Activated CD4-positive, alpha-beta T cell treated with anti-CD3 and anti-CD28 coated beads, Interleukin-2, amount 10 ng/mL, durations not matched to agents 7 days and 5 days (primary cell): ENCODE data around the gene PGGHG. TPM values are rescaled to one million over a fixed set of nuclear protein-coding genes. Genes with fewer than 3 reads are reported as not detected.
"Not testable (repeated sequence)": the region's sequence is repeated elsewhere in the genome, so short reads cannot be mapped to it uniquely, and the experiment has no call there.

ENCODE experiments used
- CTCF ChIA-PET: fragments of 350-600 bp; sonication (Branson Sonifier 250); formaldehyde crosslinking; loops from one replicate; lab custom pipeline; 2021; ENCODE audit warnings: antibody characterized with exemption; lab: Charles Lee
- POLR2A ChIA-PET: fragments of 350-600 bp; sonication (Branson Sonifier 250); formaldehyde crosslinking; loops from one replicate; lab custom pipeline; 2021; ENCODE audit warnings: antibody characterized with exemption; lab: Charles Lee
- DNase-seq: peaks from one replicate; pipeline ENCODE4 v3.0.0-alpha.2; 2020
- H3K27ac Mint-ChIP-seq: one replicate; pipeline ENCODE4 v1.8.0; 2021; ENCODE audit warnings: mild to moderate bottlenecking, moderate library complexity, mixed read lengths
- H3K27me3 Mint-ChIP-seq: one replicate; pipeline ENCODE4 v1.8.0; 2021; ENCODE audit warnings: mixed read lengths
- H3K36me3 Mint-ChIP-seq: one replicate; pipeline ENCODE4 v1.8.0; 2021; ENCODE audit warnings: low read depth, mixed read lengths
- H3K4me1 Mint-ChIP-seq: one replicate; pipeline ENCODE4 v1.8.0; 2021; ENCODE audit warnings: mixed read lengths
- H3K4me3 Mint-ChIP-seq: one replicate; pipeline ENCODE4 v1.8.0; 2021; ENCODE audit warnings: mild to moderate bottlenecking, moderate library complexity, mixed read lengths
- H3K9me3 Mint-ChIP-seq: one replicate; pipeline ENCODE4 v1.8.0; 2021; ENCODE audit warnings: mixed read lengths
- total RNA-seq, 2 experiments: library from RNA; stranded (reverse); gene quantifications; one replicate each; pipeline ENCODE4 v1.2.3, GENCODE V29; 2021

PGGHG gene
- total RNA-seq, 2 experiments from 2014 or later: 325 to 377 TPM

DNA sequence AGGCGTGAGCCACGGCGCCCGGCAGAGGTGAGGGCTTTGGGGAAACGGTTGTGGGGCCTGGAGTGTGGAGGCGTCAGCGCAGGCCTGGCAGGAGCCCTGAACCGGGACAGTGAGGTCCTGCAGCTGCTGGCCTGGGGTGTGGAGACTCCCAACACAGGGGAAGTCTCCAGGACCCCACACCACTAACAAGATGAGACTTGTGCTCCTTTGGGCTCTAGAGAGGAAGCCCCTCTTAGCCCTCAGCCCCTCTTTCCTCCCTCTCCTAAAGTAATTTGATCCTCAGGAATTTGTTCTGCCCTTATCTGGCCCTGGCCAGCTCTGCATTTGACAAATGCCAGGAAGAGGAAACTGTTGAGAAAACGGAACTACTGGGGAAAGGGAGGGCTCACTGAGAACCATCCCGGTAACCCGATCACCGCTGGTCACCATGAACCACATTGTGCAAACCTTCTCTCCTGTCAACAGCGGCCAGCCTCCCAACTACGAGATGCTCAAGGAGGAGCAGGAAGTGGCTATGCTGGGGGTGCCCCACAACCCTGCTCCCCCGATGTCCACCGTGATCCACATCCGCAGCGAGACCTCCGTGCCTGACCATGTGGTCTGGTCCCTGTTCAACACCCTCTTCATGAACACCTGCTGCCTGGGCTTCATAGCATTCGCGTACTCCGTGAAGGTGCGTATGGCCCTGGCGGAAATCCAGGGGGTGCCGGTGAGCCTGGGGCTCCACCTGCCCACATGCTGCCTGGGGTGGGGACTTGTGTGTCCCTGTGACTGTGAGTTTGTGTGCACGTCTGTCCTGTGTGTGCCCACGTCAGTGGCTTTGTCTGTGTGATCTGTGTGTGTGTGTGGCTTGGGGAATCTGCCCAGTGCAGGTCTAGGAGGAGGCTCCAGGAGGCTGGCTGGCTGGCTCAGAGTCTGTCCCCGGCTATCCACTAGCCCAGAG lies 19.1 kb downstream of the PGGHG start, which contains the start of gene IFITM2:
IFITM2 (plus strand) TSS at position 51 of the 943 bp plus-strand sequence; CDS start at position 428, 377 bp downstream.
- peaks cover 46% of the 10 kb centered on the region for H3K4me1 Mint-ChIP-seq
- peak within 1 kb of the TSS; percentile 90 for H3K4me3 Mint-ChIP-seq
- H3K36me3 Mint-ChIP-seq: peaks cover 21% of the 10 kb centered on the region
- DNase-seq: peak; percentile 76
- H3K27me3 Mint-ChIP-seq, POLR2A ChIA-PET, H3K9me3 Mint-ChIP-seq: not testable (repeated sequence)
- CTCF ChIA-PET: interaction anchor here (1.3 kb wide), 1 partner anchor 9 kb away, joined by 6 read pairs; no protein-coding TSS in a partner anchor
- peak within 1 kb of the TSS; percentile 98 for H3K27ac Mint-ChIP-seq

DNA sequence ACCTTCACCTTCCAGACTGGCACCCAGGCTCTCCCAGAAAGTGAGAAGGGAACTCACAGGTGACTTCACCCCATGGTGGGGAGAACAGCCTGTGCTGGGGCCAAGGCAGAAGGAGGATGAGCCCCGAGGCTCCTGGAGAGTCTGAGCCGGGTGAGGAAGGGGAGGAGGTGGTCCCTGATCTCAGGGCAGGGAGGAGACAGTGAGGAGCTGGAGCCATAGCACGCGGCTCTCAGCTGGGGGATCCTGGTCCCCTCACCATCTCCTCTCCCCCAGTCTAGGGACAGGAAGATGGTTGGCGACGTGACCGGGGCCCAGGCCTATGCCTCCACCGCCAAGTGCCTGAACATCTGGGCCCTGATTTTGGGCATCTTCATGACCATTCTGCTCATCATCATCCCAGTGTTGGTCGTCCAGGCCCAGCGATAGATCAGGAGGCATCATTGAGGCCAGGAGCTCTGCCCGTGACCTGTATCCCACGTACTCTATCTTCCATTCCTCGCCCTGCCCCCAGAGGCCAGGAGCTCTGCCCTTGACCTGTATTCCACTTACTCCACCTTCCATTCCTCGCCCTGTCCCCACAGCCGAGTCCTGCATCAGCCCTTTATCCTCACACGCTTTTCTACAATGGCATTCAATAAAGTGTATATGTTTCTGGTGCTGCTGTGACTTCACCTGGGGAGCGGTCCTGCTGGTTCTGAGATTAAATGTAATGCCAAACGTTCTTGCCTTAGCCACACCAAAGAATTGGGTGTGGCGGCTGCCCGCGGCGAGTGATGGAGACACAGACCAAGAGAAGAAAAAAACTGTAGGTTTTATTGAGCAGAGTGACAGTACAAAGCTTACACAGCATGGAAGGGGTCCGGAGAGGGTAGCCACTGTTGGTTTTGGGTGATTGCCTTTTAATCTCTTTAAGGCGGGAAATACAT lies 20.1 kb downstream of the PGGHG start:
- DNase-seq: peak; percentile 66
- Mint-ChIP-seq H3K4me3 (peak overlapping the region; percentile 90), H3K36me3 (peaks cover 23% of the 10 kb centered on the region), H3K4me1 (peaks cover 46% of the 10 kb centered on the region), H3K27ac (peak overlapping the region; percentile 98)
- H3K27me3 Mint-ChIP-seq, H3K9me3 Mint-ChIP-seq: not testable (repeated sequence)
- ChIA-PET POLR2A (interaction anchor here (1.0 kb wide), 2 partner anchors 8 to 46 kb away, joined by 5 read pairs; no protein-coding TSS in a partner anchor), CTCF (interaction anchor here (0.9 to 1.5 kb wide), 5 partner anchors 8 to 210 kb away, joined by 3 to 6 read pairs (median 3); partner anchors contain the start of gene PGGHG)

- peak overlapping the region; percentile 98 for H3K27ac Mint-ChIP-seq
- peaks cover 34% of the 10 kb centered on the region for H3K36me3 Mint-ChIP-seq
- H3K9me3 Mint-ChIP-seq, DNase-seq, H3K27me3 Mint-ChIP-seq: not testable (repeated sequence)
- H3K4me3 Mint-ChIP-seq: peak overlapping the region; percentile 90
- peaks cover 39% of the 10 kb centered on the region for H3K4me1 Mint-ChIP-seq
- ChIA-PET POLR2A (interaction anchor here (0.7 to 1.0 kb wide), 2 partner anchors 30 to 45 kb away, joined by 3 to 5 read pairs; no protein-coding TSS in a partner anchor), CTCF (interaction anchor here (1.1 to 1.5 kb wide), 2 partner anchors 19 to 209 kb away, joined by 3 to 5 read pairs; no protein-coding TSS in a partner anchor)
Measured at GRCh38 chr11:309979-310572, 21.1 kb downstream of the PGGHG start.

GRCh38 chr11:311013-311748 lies 22.3 kb downstream of the PGGHG start:
- not testable (repeated sequence) for H3K9me3 Mint-ChIP-seq, H3K27me3 Mint-ChIP-seq
- Mint-ChIP-seq H3K4me3 (peak overlapping the region; percentile 92), H3K27ac (peak overlapping the region; percentile 99), H3K36me3 (peaks cover 40% of the 10 kb centered on the region), H3K4me1 (peaks cover 30% of the 10 kb centered on the region)
- CTCF ChIA-PET: interaction anchor here (1.1 to 2.1 kb wide), 4 partner anchors 14 to 61 kb away, joined by 3 to 8 read pairs (median 4); no protein-coding TSS in a partner anchor
- DNase-seq: peak; percentile 34
- POLR2A ChIA-PET: interaction anchor here (1.3 kb wide), 1 partner anchor 16 kb away, joined by 9 read pairs; no protein-coding TSS in a partner anchor

DNA sequence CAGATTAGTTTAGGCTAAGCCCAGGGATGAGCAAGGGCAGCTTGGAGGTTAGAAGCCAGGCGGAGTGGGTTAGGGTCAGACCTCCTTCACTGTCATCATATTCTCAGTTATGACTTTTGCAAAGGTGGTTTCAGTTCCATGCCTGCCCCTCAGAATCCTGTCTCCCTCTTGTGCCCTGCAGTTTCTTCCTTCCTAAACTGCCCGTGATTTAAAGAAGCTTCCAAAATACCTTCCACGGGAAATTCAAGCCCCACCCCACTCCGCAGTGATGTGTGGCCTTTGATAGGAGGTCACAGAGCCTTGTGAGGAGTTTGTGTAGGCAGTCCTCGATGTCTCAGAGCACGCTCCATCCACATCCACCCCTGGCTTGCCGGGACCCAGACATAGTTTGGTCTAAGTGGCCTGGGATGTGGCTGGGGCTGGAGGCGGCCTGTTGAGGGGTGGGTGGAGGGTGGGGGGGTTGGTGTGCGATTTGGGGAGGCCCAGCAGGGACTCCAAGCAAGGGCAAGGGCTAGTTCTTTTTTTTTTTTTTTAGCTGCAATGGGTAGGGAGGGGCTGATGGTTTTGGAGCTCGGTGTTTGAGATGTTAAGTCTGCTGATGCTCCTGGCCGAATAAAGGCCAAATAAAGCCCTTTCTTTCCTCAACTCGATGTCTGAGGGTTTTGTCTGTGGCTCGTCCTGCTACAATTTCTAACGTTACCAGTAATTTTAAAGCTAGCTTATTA lies 23.3 kb downstream of the PGGHG start:
- Mint-ChIP-seq H3K9me3 (no peaks in the 10 kb centered on the region), H3K4me1 (peaks cover 24% of the 10 kb centered on the region), H3K36me3 (peaks cover 50% of the 10 kb centered on the region), H3K27me3 (no peaks in the 10 kb centered on the region), H3K27ac (peak overlapping the region; percentile 99), H3K4me3 (peak overlapping the region; percentile 92)
- ChIA-PET CTCF (interaction anchor here (0.7 to 2.1 kb wide), 7 partner anchors 13 to 62 kb away, joined by 3 to 8 read pairs (median 3); no protein-coding TSS in a partner anchor), POLR2A (interaction anchor here (0.6 to 1.3 kb wide), 5 partner anchors 12 to 44 kb away, joined by 3 to 9 read pairs (median 5); no protein-coding TSS in a partner anchor)
- DNase-seq: peak; percentile 59

DNA sequence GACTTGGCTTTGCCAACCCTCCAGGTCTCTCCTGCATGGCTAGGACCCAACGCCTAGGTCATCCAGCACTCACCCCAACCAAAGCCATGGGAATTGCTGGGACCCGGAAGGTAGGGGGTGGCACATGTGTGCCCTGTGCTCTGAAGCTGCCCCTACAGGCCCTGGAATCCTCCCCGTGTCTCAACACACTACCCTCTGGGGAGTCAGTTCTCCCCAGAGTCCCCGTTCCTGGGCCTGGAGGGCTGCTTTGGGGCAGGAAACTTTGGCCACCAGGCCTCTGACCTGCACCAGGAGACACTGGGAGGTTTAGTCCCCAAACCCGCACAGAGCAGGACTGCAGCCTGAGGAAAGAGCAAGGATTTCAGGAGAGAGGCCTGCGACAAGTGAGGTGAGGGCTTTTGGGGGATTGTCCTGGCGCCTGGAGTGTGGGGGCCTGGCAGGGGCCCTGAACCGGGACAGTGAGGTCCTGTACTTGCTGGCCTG lies 24.4 kb downstream of the PGGHG start:
- peak overlapping the region; percentile 99 for H3K27ac Mint-ChIP-seq
- POLR2A ChIA-PET: no interaction called here
- H3K9me3 Mint-ChIP-seq: no peaks in the 10 kb centered on the region
- peaks cover 21% of the 10 kb centered on the region for H3K4me1 Mint-ChIP-seq
- CTCF ChIA-PET: interaction anchor here (0.7 to 2.1 kb wide), 2 partner anchors 14 to 41 kb away, joined by 3 to 8 read pairs; no protein-coding TSS in a partner anchor
- H3K4me3 Mint-ChIP-seq: peak overlapping the region; percentile 92
- H3K36me3 Mint-ChIP-seq: peaks cover 53% of the 10 kb centered on the region
- DNase-seq: no peak
- H3K27me3 Mint-ChIP-seq: no peaks in the 10 kb centered on the region

- ChIA-PET CTCF (no interaction called here), POLR2A (interaction anchor here (1.4 kb wide), 1 partner anchor 107 kb away, joined by 4 read pairs; the partner anchor contains the start of genes BET1L and RIC8A)
- H3K27ac Mint-ChIP-seq: peak within 1 kb of the TSS; percentile 99
- peaks cover 21% of the 10 kb centered on the region for H3K4me1 Mint-ChIP-seq
- H3K9me3 Mint-ChIP-seq: no peaks in the 10 kb centered on the region
- DNase-seq: peak; percentile 85
- H3K36me3 Mint-ChIP-seq: peaks cover 50% of the 10 kb centered on the region
- H3K27me3 Mint-ChIP-seq: no peaks in the 10 kb centered on the region
- H3K4me3 Mint-ChIP-seq: peak within 1 kb of the TSS; percentile 92
Measured at GRCh38 chr11:313787-314553, 25.0 kb downstream of the PGGHG start, which contains the start of gene IFITM1. Gene IFITM1 (plus strand): TSS chr11:314040. CDS start chr11:314171, 131 bp downstream.

DNA sequence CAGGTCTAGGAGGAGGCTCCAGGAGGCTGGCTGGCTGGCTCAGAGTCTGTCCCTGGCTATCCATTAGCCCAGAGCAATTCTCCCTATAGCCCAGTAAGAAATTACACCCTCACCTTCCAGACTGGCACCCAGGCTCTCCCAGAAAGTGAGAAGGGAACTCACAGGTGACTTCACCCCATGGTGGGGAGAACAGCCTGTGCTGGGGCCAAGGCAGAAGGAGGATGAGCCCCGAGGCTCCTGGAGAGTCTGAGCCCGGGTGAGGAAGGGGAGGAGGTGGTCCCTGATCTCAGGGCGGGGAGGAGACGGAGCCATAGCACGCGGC lies 25.6 kb downstream of the PGGHG start:
- DNase-seq, CTCF ChIA-PET, H3K9me3 Mint-ChIP-seq, H3K27me3 Mint-ChIP-seq: not testable (repeated sequence)
- POLR2A ChIA-PET: interaction anchor here (1.4 kb wide), 1 partner anchor 107 kb away, joined by 4 read pairs; the partner anchor contains the start of genes BET1L and RIC8A
- H3K4me3 Mint-ChIP-seq: peak overlapping the region; percentile 92
- H3K36me3 Mint-ChIP-seq: peaks cover 46% of the 10 kb centered on the region
- peaks cover 19% of the 10 kb centered on the region for H3K4me1 Mint-ChIP-seq
- H3K27ac Mint-ChIP-seq: peak overlapping the region; percentile 99

GRCh38 chr11:315051-315481 lies 26.1 kb downstream of the PGGHG start:
- CTCF ChIA-PET: interaction anchor here (1.2 to 1.7 kb wide), 3 partner anchors 13 to 49 kb away, joined by 3 to 6 read pairs (median 4); no protein-coding TSS in a partner anchor
- no peaks in the 10 kb centered on the region for H3K9me3 Mint-ChIP-seq
- DNase-seq: peak; percentile 41
- POLR2A ChIA-PET: interaction anchor here (0.8 to 1.4 kb wide), 3 partner anchors 12 to 108 kb away, joined by 3 to 6 read pairs (median 4); partner anchors contain the start of genes BET1L and RIC8A
- H3K27ac Mint-ChIP-seq: peak overlapping the region; percentile 99
- H3K36me3 Mint-ChIP-seq: peaks cover 43% of the 10 kb centered on the region
- H3K27me3 Mint-ChIP-seq: no peaks in the 10 kb centered on the region
- H3K4me1 Mint-ChIP-seq: peaks cover 21% of the 10 kb centered on the region
- peak overlapping the region; percentile 92 for H3K4me3 Mint-ChIP-seq
